Aorta (tissue), 5 donors: ENCODE measurements around the gene MPRIP. TPM values are rescaled to one million over a fixed set of nuclear protein-coding genes. Genes with fewer than 3 reads are reported as not detected.

Experiments used
- ATAC-seq: fragments of 200-7000 bp; cut with Tn5 transposase; one replicate; pipeline ENCODE4 v1.9.1; 2022; ENCODE audit warnings: moderate library complexity; ENCODE audit not compliant: low FRiP score
- DNase-seq, 2 donors: peaks; one replicate each; pipeline ENCODE4 v3.0.0-alpha.2; 2020
- H3K27ac ChIP-seq, 2 donors: one replicate each; pipeline ENCODE4 v1.5.1; 2013; ENCODE audit warnings: low read length in 2 of 2, mild to moderate bottlenecking in 2 of 2, moderate library complexity in 2 of 2, control low read depth in 1 of 2, inconsistent platforms in 1 of 2, low read depth in 1 of 2
- H3K27me3 ChIP-seq, 2 donors: one replicate each; pipeline ENCODE4 v1.6.1; 2013; ENCODE audit warnings: control low read depth in 1 of 2, low read length in 1 of 2, mild to moderate bottlenecking in 1 of 2, moderate library complexity in 1 of 2; ENCODE audit not compliant: insufficient read depth in 2 of 2, control insufficient read depth in 1 of 2
- H3K36me3 ChIP-seq, 2 donors: one replicate each; pipeline ENCODE4 v1.6.1; 2013; ENCODE audit warnings: control low read depth in 1 of 2, low read length in 1 of 2, mild to moderate bottlenecking in 1 of 2; ENCODE audit not compliant: insufficient read depth in 2 of 2, control insufficient read depth in 1 of 2
- H3K4me1 ChIP-seq, 2 donors: one replicate each; pipeline ENCODE4 v1.6.1; 2013; ENCODE audit warnings: low read length in 2 of 2, control low read depth in 1 of 2, mild to moderate bottlenecking in 1 of 2, moderate library complexity in 1 of 2; ENCODE audit not compliant: insufficient read depth in 2 of 2, control insufficient read depth in 1 of 2
- H3K4me3 ChIP-seq, 2 donors: one replicate each; pipeline ENCODE4 v1.5.1; 2013; ENCODE audit warnings: low read length in 2 of 2, control low read depth in 1 of 2, mild to moderate bottlenecking in 1 of 2
- H3K9me3 ChIP-seq: one replicate; pipeline ENCODE4 v1.6.1; 2013; ENCODE audit warnings: mild to moderate bottlenecking, low read length; ENCODE audit not compliant: control insufficient read depth
- WGBS, 2 donors: extraction: QIAGEN DNeasy Blood & Tissue Kit; methylation state at CpG; one replicate each; pipeline ENCODE4 v1.1.7; 2013; 5-methylcytosine and 5-hydroxymethylcytosine counted together
- intact Hi-C, 2 donors: fragments of 100-400 bp; cut with DNase I; formaldehyde crosslinking; loops; one replicate each; pipeline versions ENCODE4 v1.14.2 to v1.15.0; 2022
- polyA plus RNA-seq, 2 donors: library from polyadenylated mRNA; stranded (reverse); fragments of 200-250 nt; gene quantifications; one replicate each; pipeline ENCODE4 v1.2.3, GENCODE V29; 2013
- total RNA-seq, 2 donors: library from RNA; stranded (reverse); fragmentation: NEBNext Ultra II Directional; extraction: Animal tissue kit (Norgen Biotek cat#: 25700); gene quantifications; one replicate each; pipeline ENCODE4 v1.2.1, GENCODE V29; 2021
- donor health status: healthy with polysubstance abuse.
- donor health status: Bipolar disorder and iron deficiency.
- donor health status: DM: no; HTN: no; CAD: no.
- donor health status: DM: no; HTN: no; CAD: no.
- donor health status: DM: yes; HTN: yes; CAD: no.

Gene MPRIP
- total and polyA plus RNA-seq, 4 donors: 97.8 to 519 (median 301) TPM

DNA sequence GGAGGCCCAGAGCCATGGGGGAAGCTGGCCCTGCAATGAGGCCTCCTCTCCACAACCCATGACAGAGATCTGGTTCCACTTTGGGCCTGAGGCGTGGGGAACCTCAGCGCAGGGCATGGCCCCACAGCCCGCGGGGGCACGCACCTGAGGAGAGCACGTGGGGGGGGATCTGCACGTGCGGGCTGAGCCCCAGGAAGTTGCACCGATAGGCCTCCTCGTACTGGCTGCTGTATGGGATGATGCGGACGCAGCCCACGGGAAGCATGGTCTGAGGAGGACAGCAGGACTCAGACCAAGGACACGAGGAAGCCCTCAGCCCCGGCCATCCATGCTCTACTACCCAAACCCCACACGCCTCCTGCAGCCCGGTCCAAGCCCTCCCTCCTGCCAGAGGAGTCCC, 174.0 kb downstream of the MPRIP start:
- ATAC-seq: no peak
- intact Hi-C loops: no loop called here
- H3K36me3 ChIP-seq: peaks cover 10 to 11% of the 10 kb centered on the region in 2 donors
- no peak for DNase-seq
- H3K4me3 ChIP-seq: no peak overlapping the region
- H3K4me1 ChIP-seq: no peaks in the 10 kb centered on the region
- WGBS, 2 donors: 89 to 90% methylated on average over 17 of the region's 17 CpGs
- no peaks in the 10 kb centered on the region for H3K27me3 ChIP-seq
- H3K9me3 ChIP-seq: no peaks in the 10 kb centered on the region
- no peak overlapping the region for H3K27ac ChIP-seq

DNA sequence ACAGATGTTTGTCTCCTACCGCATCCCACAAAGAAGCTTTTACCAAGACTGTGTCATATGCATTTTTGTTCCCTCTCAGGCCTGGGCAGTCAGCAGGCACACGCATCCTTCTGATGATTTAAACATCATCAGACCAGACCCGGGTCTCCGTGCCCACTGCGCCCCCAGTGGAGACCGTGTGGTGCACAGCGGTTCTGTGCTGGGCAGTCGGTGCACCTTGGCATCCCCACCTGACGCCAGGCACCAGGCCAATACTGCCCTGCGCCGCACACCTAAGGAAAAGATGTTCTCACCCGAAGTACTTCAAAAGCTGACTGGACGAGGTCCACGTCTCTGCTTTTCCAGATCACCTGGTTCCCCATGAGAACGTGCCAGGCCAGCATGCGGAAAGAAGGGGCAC, 174.5 kb downstream of the MPRIP start:
- intact Hi-C loops: no loop called here
- Histone ChIP-seq H3K4me3 (no peak overlapping the region), H3K9me3 (no peaks in the 10 kb centered on the region), H3K4me1 (no peaks in the 10 kb centered on the region), H3K27me3 (no peaks in the 10 kb centered on the region), H3K27ac (no peak overlapping the region), H3K36me3 (peaks cover 12 to 14% of the 10 kb centered on the region in 2 donors)
- peak; percentile 6 for ATAC-seq
- DNase-seq: no peak
- WGBS, 2 donors: 82 to 87% methylated on average over 16 of the region's 16 CpGs

DNA sequence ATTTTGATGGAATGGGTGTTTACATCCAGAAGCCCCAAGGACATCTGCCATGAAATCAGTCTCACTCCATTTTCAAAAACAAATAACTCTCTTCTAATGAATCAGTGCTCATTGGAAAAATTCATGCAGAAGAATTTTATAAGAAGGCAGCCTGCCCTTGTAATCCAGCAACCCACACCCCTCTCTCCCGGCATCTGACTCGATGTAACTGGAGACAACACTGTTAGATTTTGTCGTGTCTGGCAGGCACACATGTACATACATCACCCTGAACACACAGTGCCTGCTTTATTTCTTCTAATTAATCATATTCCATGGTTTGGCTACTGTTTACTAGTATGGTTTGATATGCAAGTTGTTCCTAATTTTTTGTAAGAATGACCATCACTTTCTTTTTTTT, 175.7 kb downstream of the MPRIP start:
- Histone ChIP-seq H3K4me3 (no peak overlapping the region), H3K4me1 (no peaks in the 10 kb centered on the region), H3K27me3 (no peaks in the 10 kb centered on the region), H3K9me3 (no peaks in the 10 kb centered on the region), H3K36me3 (peaks cover 12 to 18% of the 10 kb centered on the region in 2 donors), H3K27ac (no peak overlapping the region)
- WGBS, 2 donors: 90 to 91% methylated on average over 3 of the region's 3 CpGs
- intact Hi-C loops: no loop called here
- DNase-seq: no peak
- ATAC-seq: no peak

DNA sequence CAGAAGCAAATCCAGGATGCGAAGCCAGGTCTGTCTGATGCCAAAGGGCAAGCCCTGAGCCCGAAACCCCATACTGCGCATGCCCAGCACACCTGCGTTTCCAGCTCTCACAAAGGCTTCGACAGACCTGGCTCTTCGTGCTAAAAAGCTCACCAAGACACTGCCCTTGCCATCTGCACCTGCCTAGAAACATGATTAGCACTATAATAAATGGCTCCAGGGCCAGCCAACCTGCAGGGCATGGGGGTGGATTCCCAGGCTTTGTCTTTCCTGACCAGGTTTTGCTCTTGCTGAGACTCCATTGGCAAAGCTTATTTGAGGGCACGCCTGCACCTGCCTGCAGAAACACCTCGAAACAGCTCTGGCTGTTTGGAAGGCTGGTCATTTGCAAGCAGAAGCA, 178.3 kb downstream of the MPRIP start:
- WGBS, 2 donors: 90 to 97% methylated on average over 8 of the region's 8 CpGs
- intact Hi-C loops: no loop called here
- Histone ChIP-seq H3K9me3 (no peaks in the 10 kb centered on the region), H3K4me1 (no peaks in the 10 kb centered on the region), H3K27ac (no peak overlapping the region), H3K4me3 (no peak overlapping the region), H3K36me3 (peaks cover 12 to 17% of the 10 kb centered on the region in 2 donors), H3K27me3 (no peaks in the 10 kb centered on the region)
- DNase-seq: no peak
- ATAC-seq: no peak

DNA sequence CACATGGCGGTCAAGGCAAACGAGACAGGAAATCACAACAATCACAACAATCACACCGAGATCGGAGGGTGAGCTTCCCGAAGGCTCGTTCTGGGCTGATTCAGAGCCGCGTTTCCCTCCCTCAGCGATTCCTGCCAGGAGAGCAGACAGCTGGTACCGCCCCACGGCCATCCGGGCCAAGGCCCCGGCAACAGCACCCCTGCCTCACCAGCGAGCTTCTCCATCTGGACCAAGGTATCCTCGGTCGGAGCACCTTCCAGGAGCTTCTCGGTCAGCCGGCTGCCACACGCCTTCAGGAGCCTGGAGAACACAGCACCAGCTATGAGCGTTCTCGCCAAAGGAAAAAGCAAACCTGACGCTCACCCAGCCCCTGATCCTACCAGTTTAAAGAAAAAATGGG, 179.1 kb downstream of the MPRIP start:
- intact Hi-C loops: no loop called here
- no peak overlapping the region for H3K27ac ChIP-seq
- ATAC-seq (no peak), DNase-seq (no peak)
- no peaks in the 10 kb centered on the region for H3K4me1 ChIP-seq
- no peaks in the 10 kb centered on the region for H3K27me3 ChIP-seq
- H3K9me3 ChIP-seq: no peaks in the 10 kb centered on the region
- 92 to 94% methylated on average over 22 of the region's 22 CpGs for WGBS, 2 donors
- H3K36me3 ChIP-seq: peaks cover 12 to 20% of the 10 kb centered on the region in 2 donors
- no peak overlapping the region for H3K4me3 ChIP-seq

DNA sequence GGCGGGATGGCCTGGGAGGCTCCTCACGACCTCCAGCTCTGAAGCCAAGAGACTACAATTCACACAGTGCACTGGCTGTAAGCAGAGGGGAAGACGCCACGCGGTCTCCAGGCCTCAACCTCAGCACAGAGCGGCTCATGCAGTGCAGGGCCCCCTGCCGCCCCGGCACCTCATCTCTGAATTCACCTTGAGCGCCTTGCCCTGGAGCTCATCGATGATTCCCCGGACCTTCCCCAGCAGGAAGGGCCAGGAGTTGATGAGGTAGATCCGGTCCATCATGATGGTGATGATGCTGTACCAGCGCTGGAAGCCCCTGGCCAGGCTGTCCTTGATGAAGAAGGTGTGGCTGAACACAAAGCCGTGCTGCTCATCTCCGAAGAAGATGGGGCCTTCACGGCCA, 181.5 kb downstream of the MPRIP start:
- ATAC-seq (no peak), DNase-seq (no peak)
- H3K9me3 ChIP-seq: no peaks in the 10 kb centered on the region
- H3K4me3 ChIP-seq: no peak overlapping the region
- no peak overlapping the region for H3K27ac ChIP-seq
- WGBS, 2 donors: 93 to 95% methylated on average over 16 of the region's 16 CpGs
- intact Hi-C loops: no loop called here
- H3K27me3 ChIP-seq: no peaks in the 10 kb centered on the region
- H3K4me1 ChIP-seq: no peaks in the 10 kb centered on the region
- H3K36me3 ChIP-seq: peaks cover 5 to 21% of the 10 kb centered on the region in 2 donors

DNA sequence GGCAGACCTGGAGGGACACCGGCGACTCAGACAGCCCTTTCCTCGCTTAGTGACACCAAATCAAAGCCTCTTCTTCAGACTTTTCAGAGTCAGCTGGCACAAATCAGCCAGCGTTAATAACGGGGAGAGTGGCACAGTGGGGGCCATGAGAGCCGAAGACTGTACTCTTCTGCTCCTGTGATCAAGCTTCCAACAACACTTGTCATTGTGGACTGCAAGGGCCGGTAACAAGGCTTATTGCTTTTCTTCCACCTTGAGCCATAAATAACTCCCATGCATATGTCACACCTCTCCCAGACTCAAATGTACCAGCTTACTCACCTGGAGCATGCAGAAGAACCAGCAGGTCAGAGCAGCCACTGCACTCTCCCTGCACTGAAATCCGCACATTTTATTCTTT, 181.9 kb downstream of the MPRIP start:
- Histone ChIP-seq H3K36me3 (peaks cover 2 to 20% of the 10 kb centered on the region in 2 donors), H3K9me3 (no peaks in the 10 kb centered on the region), H3K4me3 (no peak overlapping the region), H3K4me1 (no peaks in the 10 kb centered on the region), H3K27me3 (no peaks in the 10 kb centered on the region), H3K27ac (no peak overlapping the region)
- intact Hi-C loops: no loop called here
- ATAC-seq: no peak
- DNase-seq: no peak
- WGBS, 2 donors: 87 to 92% methylated on average over 8 of the region's 8 CpGs

DNA sequence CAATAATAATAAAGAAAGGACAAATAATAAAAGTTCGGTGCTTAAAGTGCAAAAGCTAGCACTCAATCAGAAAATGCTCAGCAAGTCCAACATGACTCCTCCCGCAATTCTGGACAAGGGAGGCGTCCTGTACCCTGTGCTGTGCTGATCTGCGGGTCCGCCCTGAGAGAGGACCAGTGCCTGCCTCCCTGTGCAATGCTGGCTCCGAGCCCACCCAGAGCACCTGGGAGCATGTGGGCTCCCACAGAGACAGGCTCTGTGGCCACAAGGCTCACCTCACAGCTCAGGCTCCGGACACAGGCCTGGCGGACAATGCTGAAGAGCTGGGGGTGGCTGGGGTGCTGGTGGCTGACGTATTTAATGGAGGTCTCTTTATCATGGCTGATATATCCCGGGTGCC, 183.6 kb downstream of the MPRIP start:
- peaks cover 2 to 20% of the 10 kb centered on the region in 2 donors for H3K36me3 ChIP-seq
- intact Hi-C loops: no loop called here
- no peak for ATAC-seq
- H3K27me3 ChIP-seq: no peaks in the 10 kb centered on the region
- no peak overlapping the region for H3K27ac ChIP-seq
- no peaks in the 10 kb centered on the region for H3K9me3 ChIP-seq
- WGBS, 2 donors: 92% methylated on average over 10 of the region's 10 CpGs
- DNase-seq: peak in 1 of 2 donors; percentile 70
- no peak overlapping the region for H3K4me3 ChIP-seq
- H3K4me1 ChIP-seq: no peaks in the 10 kb centered on the region

DNA sequence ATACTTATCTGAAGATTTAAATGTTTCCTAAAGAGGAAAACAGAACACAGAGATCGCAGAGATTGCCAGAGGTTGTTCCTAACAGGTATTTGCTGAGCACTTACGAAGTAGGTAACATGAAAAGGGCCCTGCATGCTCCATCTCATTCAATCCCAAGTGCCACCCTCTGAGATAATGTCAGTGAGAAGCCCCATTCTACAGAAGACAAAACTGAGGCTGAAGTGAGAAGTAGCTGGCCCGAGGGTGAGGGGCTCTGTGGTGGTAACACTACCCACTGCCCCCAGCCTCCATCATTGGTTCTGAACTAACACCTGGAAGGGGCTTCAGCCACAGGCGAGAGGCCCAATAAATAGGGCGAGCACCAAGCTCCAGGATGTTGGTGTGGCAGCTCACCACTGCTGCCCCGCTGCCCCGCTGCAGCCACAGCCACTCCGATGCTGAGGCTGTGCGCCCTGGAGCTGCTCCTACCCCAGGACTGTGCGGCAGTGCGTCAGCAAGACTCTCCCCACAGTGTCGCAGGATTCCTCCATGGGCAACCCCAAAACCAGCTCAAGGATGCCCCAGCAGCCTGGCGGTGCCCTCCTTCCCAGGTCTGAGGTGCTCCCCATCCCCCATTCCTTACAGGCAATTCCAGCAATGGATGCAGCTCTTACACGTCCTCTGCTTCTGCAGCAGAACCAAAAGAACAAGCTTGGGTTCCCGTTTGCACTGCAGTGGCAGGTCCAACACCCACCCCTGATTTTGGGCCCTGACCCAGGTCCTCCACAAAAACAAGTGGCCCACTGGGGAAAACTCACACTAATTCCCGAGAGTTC, 184.4 kb downstream of the MPRIP start:
- Histone ChIP-seq H3K36me3 (peaks cover 0 to 20% of the 10 kb centered on the region in 2 donors), H3K4me1 (no peaks in the 10 kb centered on the region), H3K9me3 (no peaks in the 10 kb centered on the region), H3K27ac (no peak overlapping the region), H3K27me3 (no peaks in the 10 kb centered on the region), H3K4me3 (no peak overlapping the region)
- 92 to 93% methylated on average over 16 of the region's 16 CpGs for WGBS, 2 donors
- intact Hi-C loops: no loop called here
- ATAC-seq: no peak
- peak in 1 of 2 donors; percentile 55 for DNase-seq
